ENCODE measurements around the gene RIN1.

- TF ChIP-seq EZH2 (IDR thresholded peaks at IDR 0.05; ENCODE audit: borderline replicate concordance, low read depth, low read length, severe bottlenecking) (no peak), POLR2A (IDR thresholded peaks at IDR 0.05; ENCODE audit: low read depth, low read length) (no peak), CTCF (IDR thresholded peaks at IDR 0.05; ENCODE audit: extremely low read depth in 1 of 2, insufficient read depth in 1 of 2, low read depth in 1 of 2, low read length in 2 of 2) (no peak), POLR2AphosphoS5 (IDR thresholded peaks at IDR 0.05; ENCODE audit: insufficient read depth, low read depth, low read length) (no peak), FOS (IDR thresholded peaks at IDR 0.05; ENCODE audit: borderline replicate concordance, insufficient read depth, low read length) (no peak), MYC (IDR thresholded peaks at IDR 0.05; ENCODE audit: low read depth, low read length) (no peak), MAX (IDR thresholded peaks at IDR 0.05; ENCODE audit: insufficient read depth, insufficient read length) (no peak), JUN (IDR thresholded peaks at IDR 0.05; ENCODE audit: borderline replicate concordance, insufficient read depth, insufficient read length, low read depth) (no peak)
These were observed 20.7 kb downstream of the RIN1 start for GRCh38 chr11:66315498-66315885.

Data from endothelial cell of umbilical vein (primary cell).